K562 (cell line): Measurements from ENCODE around the gene CDK4. TPM values are rescaled to one million over a fixed set of nuclear protein-coding genes. Genes with fewer than 3 reads are reported as not detected.
A peak's percentile ranks its signal among the peaks of the same experiment; 100 is the strongest.

Experiments used
- CBFB ChIP-seq: sonication (generic); formaldehyde crosslinking; IDR thresholded peaks from 2 replicates; pipeline ENCODE4 v1.4.0; 2020; ENCODE audit warnings: mild to moderate bottlenecking, missing genetic modification reagents
- CTCF ChIP-seq, 3 experiments: IDR thresholded peaks in 2 of 3; conservative IDR thresholded peaks in 1 of 3; 2 replicates each; pipeline ENCODE4 v1.5.1; 2011 to 2012; ENCODE audit warnings: low read length in 3 of 3, mild to moderate bottlenecking in 3 of 3, control low read depth in 2 of 3, improper control_type of control experiment in 1 of 3, inconsistent platforms in 1 of 3, low read depth in 1 of 3, mixed read lengths in 1 of 3, moderate library complexity in 1 of 3; ENCODE audit not compliant: insufficient read depth in 2 of 3
- FOXJ3 ChIP-seq: sonication (generic); formaldehyde crosslinking; IDR thresholded peaks from 2 replicates; pipeline ENCODE4 v1.4.0; 2020; ENCODE audit warnings: mild to moderate bottlenecking, missing genetic modification reagents
- FOXP4 ChIP-seq: sonication (generic); formaldehyde crosslinking; IDR thresholded peaks from 2 replicates; pipeline ENCODE4 v1.8.0; 2022; ENCODE audit warnings: mild to moderate bottlenecking, missing genetic modification reagents, borderline replicate concordance
- GATAD2B ChIP-seq: fragments of 450-650 bp; IDR thresholded peaks from 2 replicates; pipeline ENCODE4 v1.6.1; 2017; ENCODE audit warnings: mild to moderate bottlenecking, borderline replicate concordance
- HCFC1 ChIP-seq: IDR thresholded peaks from 2 replicates; pipeline ENCODE4 v1.6.1; 2012; ENCODE audit warnings: low read depth, low read length, improper control_type of control experiment
- MYC ChIP-seq, 2 experiments: fragments of 250-450 bp in 1 of 2; sonication (Bioruptor Pico) in 1 of 2; IDR thresholded peaks; 2 replicates each; pipeline versions ENCODE4 v1.5.1 to v1.6.1; 2012 to 2021; ENCODE audit warnings: low read depth in 2 of 2, borderline replicate concordance in 1 of 2, improper control_type of control experiment in 1 of 2, low read length in 1 of 2, mild to moderate bottlenecking in 1 of 2, moderate library complexity in 1 of 2
- PHF20 ChIP-seq: fragments of 450-650 bp; IDR thresholded peaks from 2 replicates; pipeline ENCODE4 v1.6.1; 2018; ENCODE audit not compliant: partially characterized antibody
- RNF2 ChIP-seq: sonication (generic); IDR thresholded peaks from 2 replicates; pipeline ENCODE4 v1.6.1; 2016
- RUNX1 ChIP-seq: sonication (generic); IDR thresholded peaks from 2 replicates; pipeline ENCODE4 v1.6.1; 2016; ENCODE audit warnings: antibody characterized with exemption, low read depth
- SOX6 ChIP-seq: fragments of 450-650 bp; IDR thresholded peaks from 2 replicates; pipeline ENCODE4 v1.6.1; 2014; ENCODE audit warnings: mild to moderate bottlenecking
- SRF ChIP-seq, 2 experiments: fragments of 250-450, 450-650 bp in 1 of 2; sonication (Bioruptor Pico) in 1 of 2; sonication (generic) in 1 of 2; formaldehyde crosslinking; IDR thresholded peaks; 2 replicates each; pipeline versions ENCODE4 v1.5.0 to v1.5.1; 2020 to 2022; ENCODE audit warnings: mild to moderate bottlenecking in 1 of 2, missing genetic modification reagents in 1 of 2
- ZNF282 ChIP-seq: sonication (generic); formaldehyde crosslinking; IDR thresholded peaks from 2 replicates; pipeline ENCODE4 v1.8.1; 2023; ENCODE audit warnings: missing genetic modification reagents
- ZNF347 ChIP-seq: fragments of 450-650 bp; formaldehyde crosslinking; IDR thresholded peaks from 2 replicates; pipeline ENCODE4 v1.4.0; 2020; ENCODE audit warnings: low read depth, mild to moderate bottlenecking, moderate library complexity
- ZNF668 ChIP-seq: fragments of 250-450 bp; sonication (Bioruptor Pico); IDR thresholded peaks from 2 replicates; pipeline ENCODE4 v1.8.0; 2022; ENCODE audit warnings: mild to moderate bottlenecking, inconsistent platforms
- polyA plus RNA-seq, 8 experiments: library from polyadenylated mRNA; depleted of rRNA in 4 of 8; stranded (reverse) in 5 of 8; unstranded in 3 of 8; fragments of >200 nt; fragmentation: Nextera tagmentation in 2 of 8; fragmentation: Illumina TruSeq in 1 of 8; extraction: Ambion mirVana in 2 of 8; extraction: Trizol in 1 of 8; gene quantifications; 2 replicates each; pipeline versions ENCODE4 v1.2.1 to v1.2.3, GENCODE V29; 2011 to 2014; ENCODE audit warnings: inconsistent platforms in 1 of 8, missing spikeins in 1 of 8
- total RNA-seq, 7 experiments: library from RNA; depleted of rRNA in 6 of 7; stranded (reverse); fragments of >200 nt in 6 of 7; fragmentation: Illumina TruSeq in 2 of 7; extraction: Trizol in 2 of 7; gene quantifications; 2 replicates each; pipeline versions ENCODE4 v1.2.1 to v1.2.3, GENCODE V29; 2011 to 2021; ENCODE audit warnings: low replicate concordance in 1 of 7

CDK4 gene
- total and polyA plus RNA-seq, 9 of the 15 experiments (the other 6 are each of a cell fraction or from before 2014, with no cell fraction given): 37.8 to 436 (median 238) TPM

- TF ChIP-seq HCFC1 (peak; percentile 88), CTCF (IDR thresholded peaks at IDR 0.05 in 2 of 3, conservative IDR thresholded peaks at IDR 0.05 in 1 of 3; ENCODE audit: insufficient read depth in 2 of 3, low read depth in 1 of 3, low read length in 3 of 3) (peak; percentile 91 to 97 (median 96)), ZNF282 (CRISPR knock-in tag) (0 out of 2 replicates have a peak, but pooled peaks have one; percentile 51), CBFB (CRISPR knock-in tag) (peak; percentile 89; the same call in 1 of the 2 replicates), RUNX1 (no peak), MYC (IDR thresholded peaks at IDR 0.05; ENCODE audit: low read depth, low read length) (peak; percentile 94), MYC (CRISPR knock-in tag; IDR thresholded peaks at IDR 0.05; ENCODE audit: borderline replicate concordance, low read depth) (peak; percentile 79; the same call in 1 of the 2 replicates), ZNF347 (CRISPR knock-in tag) (no peak), PHF20 (peak; percentile 97), SOX6 (peak; percentile 71; the same call in 1 of the 2 replicates), GATAD2B (peak; percentile 51; the same call in 1 of the 2 replicates), RNF2 (peak; percentile 78; the same call in 1 of the 2 replicates), SRF (CRISPR knock-in tag; IDR thresholded peaks at IDR 0.05) (peak in 1 of 2 experiments; percentile 60; a peak in 2 of 4 replicates), FOXJ3 (CRISPR knock-in tag) (no peak), ZNF668 (CRISPR knock-in tag) (no peak), FOXP4 (CRISPR knock-in tag) (peak; percentile 88)
These were observed 30.7 kb upstream of the CDK4 start, which contains the start of gene TSFM (continued) for GRCh38 chr12:57782608-57783465.
